Esophagus squamous epithelium (tissue), 4 donors: ENCODE measurements around the gene PREX1.

Experiments
- CTCF ChIP-seq, 6 experiments: fragments of 450-650 bp in 4 of 6; fragments of 200-600 bp in 2 of 6; sonication (generic) in 2 of 6; IDR thresholded peaks; one replicate each; pipeline ENCODE4 v1.5.1; 2016 to 2019; ENCODE audit warnings: antibody characterized with exemption in 6 of 6, mild to moderate bottlenecking in 4 of 6, moderate library complexity in 4 of 6
- POLR2A ChIP-seq, 4 donors: fragments of 450-650 bp; IDR thresholded peaks; one replicate each; pipeline ENCODE4 v1.6.1; 2017; ENCODE audit warnings: antibody characterized with exemption in 4 of 4, mild to moderate bottlenecking in 4 of 4, moderate library complexity in 3 of 4

DNA sequence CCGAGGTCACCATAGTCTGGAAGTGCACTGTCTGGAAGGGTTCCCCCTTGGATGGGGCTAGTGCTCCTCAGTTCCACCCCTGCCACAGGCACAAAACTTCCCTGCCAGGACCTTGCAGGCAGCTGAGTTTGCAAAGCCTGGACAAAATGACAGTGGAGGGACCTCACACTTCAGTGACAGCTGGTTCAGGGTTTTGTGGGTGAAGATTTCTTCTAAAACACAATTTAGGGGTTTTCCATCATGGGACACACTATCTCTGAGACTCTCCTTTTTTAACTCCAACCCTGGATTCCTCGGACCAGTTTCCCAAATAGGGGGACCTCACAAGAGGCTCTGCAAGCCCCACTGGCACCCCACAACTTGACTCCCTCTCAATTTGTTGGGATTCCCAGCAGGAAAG lies 33.6 kb upstream of the PREX1 start:
- TF ChIP-seq CTCF (IDR thresholded peaks at IDR 0.05) = no peak
- no peak for TF ChIP-seq POLR2A (IDR thresholded peaks at IDR 0.05)
